ENCODE data around the gene ENTPD8. TPM values are rescaled to one million over a fixed set of nuclear protein-coding genes. Genes with fewer than 3 reads are reported as not detected.

Gene ENTPD8, protein sequence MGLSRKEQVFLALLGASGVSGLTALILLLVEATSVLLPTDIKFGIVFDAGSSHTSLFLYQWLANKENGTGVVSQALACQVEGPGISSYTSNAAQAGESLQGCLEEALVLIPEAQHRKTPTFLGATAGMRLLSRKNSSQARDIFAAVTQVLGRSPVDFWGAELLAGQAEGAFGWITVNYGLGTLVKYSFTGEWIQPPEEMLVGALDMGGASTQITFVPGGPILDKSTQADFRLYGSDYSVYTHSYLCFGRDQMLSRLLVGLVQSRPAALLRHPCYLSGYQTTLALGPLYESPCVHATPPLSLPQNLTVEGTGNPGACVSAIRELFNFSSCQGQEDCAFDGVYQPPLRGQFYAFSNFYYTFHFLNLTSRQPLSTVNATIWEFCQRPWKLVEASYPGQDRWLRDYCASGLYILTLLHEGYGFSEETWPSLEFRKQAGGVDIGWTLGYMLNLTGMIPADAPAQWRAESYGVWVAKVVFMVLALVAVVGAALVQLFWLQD
- total RNA-seq, result 0.10 and 0.18 TPM in 2 replicates

DNA sequence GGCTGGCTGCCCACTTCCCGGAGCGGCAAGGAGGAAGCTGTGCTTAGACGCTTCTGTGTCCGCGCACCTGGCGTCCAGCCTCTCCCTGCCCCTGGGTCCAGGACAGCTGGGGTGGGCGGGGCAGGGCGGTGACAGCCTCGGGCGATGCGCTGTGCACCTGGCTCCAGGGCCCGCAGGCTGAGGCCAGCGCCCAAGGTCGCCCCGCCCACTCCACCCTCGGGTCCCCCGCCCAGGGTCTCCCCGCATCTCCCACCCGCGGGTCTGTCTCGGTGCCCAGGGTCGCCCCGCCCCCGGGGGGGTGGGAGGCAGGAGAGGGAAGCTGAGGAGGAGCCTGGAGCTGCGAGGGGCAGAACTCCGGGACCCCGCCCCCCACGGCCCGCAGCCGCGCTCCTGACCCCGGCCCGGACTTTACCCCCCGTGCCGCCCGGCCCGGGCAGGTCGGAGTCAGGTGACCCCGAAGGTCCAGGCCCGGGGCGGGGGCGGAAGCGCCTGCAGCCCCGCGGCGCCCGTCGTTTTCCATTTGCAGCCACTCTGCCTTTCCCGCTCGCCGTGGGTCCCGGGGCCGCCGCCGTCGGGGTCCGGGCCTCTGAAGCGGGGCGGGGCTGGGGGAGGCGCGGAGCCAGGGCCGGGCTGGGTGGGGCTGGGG is at the start of gene ENTPD8:
ENTPD8 (minus strand) TSS at position 69 of the 646 bp plus-strand sequence. CDS start 3,072 bp downstream, outside the sequence.
- no peak for DNase-seq (ENCODE audit: extremely low read depth, low read depth, low spot score)

- DNase-seq (ENCODE audit: extremely low read depth, low read depth, low spot score), result no peak
Measured at GRCh38 chr9:137490532-137491186, 49.5 kb upstream of the ENTPD8 start.

GRCh38 chr9:137488906-137489305 is 47.7 kb upstream of the ENTPD8 start:
- no peak for DNase-seq (ENCODE audit: extremely low read depth, low read depth, low spot score)

- DNase-seq (ENCODE audit: extremely low read depth, low read depth, low spot score), result no peak
Measured at GRCh38 chr9:137488327-137488653, 47.1 kb upstream of the ENTPD8 start.

GRCh38 chr9:137487454-137488326 is 46.5 kb upstream of the ENTPD8 start:
- DNase-seq (ENCODE audit: extremely low read depth, low read depth, low spot score), result no peak

GRCh38 chr9:137486545-137487453 is 45.6 kb upstream of the ENTPD8 start:
- DNase-seq (ENCODE audit: extremely low read depth, low read depth, low spot score), result no peak

- no peak for DNase-seq (ENCODE audit: extremely low read depth, low read depth, low spot score)
Measured at GRCh38 chr9:137486141-137486490, 45.0 kb upstream of the ENTPD8 start.

- DNase-seq (ENCODE audit: extremely low read depth, low read depth, low spot score), result no peak
Measured at GRCh38 chr9:137485343-137486140, 44.4 kb upstream of the ENTPD8 start.

DNA sequence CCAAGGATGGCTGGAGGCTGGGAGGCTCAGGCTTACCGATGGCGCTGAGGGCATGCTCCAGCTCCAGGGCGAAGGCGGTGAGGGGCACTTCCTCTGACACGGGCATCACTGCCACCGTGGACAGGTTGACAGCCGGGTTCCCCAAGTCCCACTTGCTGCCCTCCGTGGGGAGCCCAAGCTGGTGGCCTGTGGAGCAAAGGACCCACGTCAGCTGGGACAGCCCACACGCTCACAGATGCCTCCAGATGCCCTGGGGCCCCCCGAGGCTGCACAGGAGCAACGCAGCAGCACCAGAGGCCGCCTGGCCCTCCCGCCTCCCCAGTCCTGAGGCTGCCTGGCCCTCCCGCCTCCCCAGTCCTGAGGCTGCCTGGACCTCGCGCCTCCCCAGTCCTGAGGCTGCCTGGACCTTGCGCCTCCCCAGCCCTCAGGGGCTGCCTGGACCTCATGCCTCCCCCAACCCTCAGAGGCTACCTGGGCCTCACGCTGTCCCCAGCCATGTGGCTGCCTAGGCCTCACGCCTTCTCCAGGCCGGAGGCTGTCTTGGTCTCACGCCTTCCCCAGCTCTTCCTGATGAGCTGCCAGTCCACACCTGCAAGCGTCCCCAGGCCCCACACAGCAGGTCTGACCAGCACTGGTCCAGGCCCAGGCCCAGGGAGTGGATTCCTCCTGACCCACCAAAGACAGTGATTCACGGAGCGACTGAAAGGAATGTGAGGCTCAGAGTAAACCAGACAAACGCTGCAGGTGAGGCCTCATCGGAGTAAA is 43.6 kb upstream of the ENTPD8 start:
- DNase-seq (ENCODE audit: extremely low read depth, low read depth, low spot score), result no peak

DNA sequence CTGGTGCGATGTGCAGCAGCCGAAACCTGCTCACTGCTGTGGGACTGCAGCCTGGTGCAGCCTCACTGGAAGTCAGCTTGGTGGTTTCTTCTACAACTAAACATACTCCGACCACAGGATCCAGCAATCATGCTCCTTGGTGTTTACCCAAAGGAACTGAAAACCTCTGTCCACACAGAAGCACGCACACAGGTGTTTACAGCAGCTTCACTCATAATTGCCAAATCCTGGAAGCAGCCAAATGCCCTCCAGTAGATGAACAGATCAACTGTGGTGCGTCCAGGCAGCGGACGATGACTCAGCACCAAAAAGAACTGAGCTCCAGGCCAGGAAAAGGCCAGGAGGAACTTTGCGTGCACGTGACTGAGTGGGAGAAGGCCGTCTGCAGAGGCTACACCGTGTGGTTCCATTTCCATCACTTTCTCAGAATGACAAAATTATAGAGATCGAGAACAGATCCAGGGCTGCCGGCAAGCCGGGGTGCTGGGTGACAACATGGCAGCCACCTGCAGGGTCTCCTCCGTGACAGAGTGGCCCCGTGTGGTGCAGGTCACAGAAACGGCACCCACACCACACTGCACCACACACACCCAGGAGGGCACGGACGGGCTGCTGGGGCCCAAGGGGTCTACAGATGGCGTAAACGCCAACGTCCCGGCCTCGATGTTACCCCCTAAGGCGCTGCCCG is 41.1 kb upstream of the ENTPD8 start:
- peak; percentile 29 for DNase-seq (ENCODE audit: extremely low read depth, low read depth, low spot score)

GRCh38 chr9:137480686-137481683 is 39.8 kb upstream of the ENTPD8 start:
- no peak for DNase-seq (ENCODE audit: extremely low read depth, low read depth, low spot score)

- no peak for DNase-seq (ENCODE audit: extremely low read depth, low read depth, low spot score)
Measured at GRCh38 chr9:137479892-137480685, 38.9 kb upstream of the ENTPD8 start.

DNA sequence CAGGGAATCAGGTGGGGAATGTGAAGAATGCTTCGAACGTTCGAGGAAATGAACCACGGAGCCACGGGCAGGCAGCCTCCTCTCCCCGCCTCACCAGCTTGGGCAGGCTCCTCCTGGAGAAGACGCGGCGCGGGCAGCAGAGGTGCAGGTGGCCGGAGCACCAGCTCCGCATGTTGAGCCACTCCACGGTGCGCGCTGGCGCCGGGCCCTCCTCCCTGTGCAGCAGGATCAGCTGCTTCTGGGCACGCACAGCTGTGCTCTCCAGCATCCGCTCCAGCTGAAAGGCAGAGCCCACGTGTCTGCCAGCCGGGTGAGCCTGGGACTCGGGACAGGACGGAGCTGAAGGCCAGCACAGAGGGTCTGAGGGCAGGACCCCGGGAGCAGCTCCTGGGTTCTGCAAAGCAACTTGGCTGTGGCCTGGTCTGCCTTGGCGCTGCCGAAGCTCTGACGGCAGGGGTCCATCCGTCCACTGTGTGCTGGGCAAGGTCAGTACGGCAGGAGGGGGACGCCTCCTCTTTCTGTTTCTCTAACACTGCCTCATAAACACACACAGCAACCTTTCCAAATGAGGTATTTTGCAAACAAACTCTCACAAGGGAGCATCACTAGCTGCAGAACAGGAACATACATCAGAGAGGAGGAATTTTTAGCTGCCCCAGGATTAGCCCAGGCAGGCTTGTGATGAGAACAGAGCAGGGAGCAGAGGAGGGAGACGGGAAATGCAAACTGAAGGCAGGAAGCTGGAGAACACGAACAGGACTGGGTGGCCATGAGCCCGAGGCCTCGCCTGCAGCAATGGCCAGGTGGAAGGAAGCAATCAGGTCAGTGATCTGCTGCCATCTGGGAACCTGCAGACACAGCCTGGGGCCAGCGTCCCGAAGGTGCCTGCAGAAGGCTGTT is 38.1 kb upstream of the ENTPD8 start:
- DNase-seq (ENCODE audit: extremely low read depth, low read depth, low spot score), result no peak

GRCh38 chr9:137478613-137478961 is 37.4 kb upstream of the ENTPD8 start:
- no peak for DNase-seq (ENCODE audit: extremely low read depth, low read depth, low spot score)

Data from glomerular endothelial cell (primary cell).